ENCODE results near the gene PFN2. TPM values are rescaled to one million over a fixed set of nuclear protein-coding genes. Genes with fewer than 3 reads are reported as not detected.
"Not testable (repeated sequence)": the region's sequence is repeated elsewhere in the genome, so short reads cannot be mapped to it uniquely, and the experiment has no call there.

Gene PFN2
- total RNA-seq, 1 donor from 2014 or later: 265 TPM

- DNase-seq (ENCODE audit: low read depth) (no peak), FAIRE-seq (no peak)
- no peaks in the 10 kb centered on the region for H3K27me3 ChIP-seq (ENCODE audit: control insufficient read depth, insufficient read depth, low read length)
- no peak for TF ChIP-seq CTCF (IDR thresholded peaks at IDR 0.05; ENCODE audit: insufficient read depth, low read length, severe bottlenecking)
- no peaks in the 10 kb centered on the region for H3K36me3 ChIP-seq (ENCODE audit: control insufficient read depth, insufficient read depth, low read length)
- H3K4me3 ChIP-seq (ENCODE audit: low read depth, low read length): no peak overlapping the region
Measured at GRCh38 chr3:149942409-149942808, 28.3 kb downstream of the PFN2 start.

- Histone ChIP-seq H3K36me3 (ENCODE audit: control insufficient read depth, insufficient read depth, low read length) (no peaks in the 10 kb centered on the region), H3K4me3 (ENCODE audit: low read depth, low read length) (no peak overlapping the region), H3K27me3 (ENCODE audit: control insufficient read depth, insufficient read depth, low read length) (no peaks in the 10 kb centered on the region)
- FAIRE-seq: no peak
- TF ChIP-seq CTCF (IDR thresholded peaks at IDR 0.05; ENCODE audit: insufficient read depth, low read length, severe bottlenecking): no peak
- no peak for DNase-seq (ENCODE audit: low read depth)
Measured at GRCh38 chr3:149941946-149942345, 28.7 kb downstream of the PFN2 start.

GRCh38 chr3:149941186-149941585 lies 29.5 kb downstream of the PFN2 start:
- no peak for DNase-seq (ENCODE audit: low read depth)
- FAIRE-seq: no peak
- no peak for TF ChIP-seq CTCF (IDR thresholded peaks at IDR 0.05; ENCODE audit: insufficient read depth, low read length, severe bottlenecking)

GRCh38 chr3:149938392-149939055 lies 32.2 kb downstream of the PFN2 start:
- DNase-seq (ENCODE audit: low read depth); H3K27me3 ChIP-seq (ENCODE audit: control insufficient read depth, insufficient read depth, low read length); FAIRE-seq; H3K36me3 ChIP-seq (ENCODE audit: control insufficient read depth, insufficient read depth, low read length); H3K4me3 ChIP-seq (ENCODE audit: low read depth, low read length): not testable (repeated sequence)

More at GRCh38 chr3:149941186-149941585, 29.5 kb downstream of the PFN2 start:
- no peaks in the 10 kb centered on the region for H3K36me3 ChIP-seq (ENCODE audit: control insufficient read depth, insufficient read depth, low read length)
- H3K27me3 ChIP-seq (ENCODE audit: control insufficient read depth, insufficient read depth, low read length): no peaks in the 10 kb centered on the region
- no peak overlapping the region for H3K4me3 ChIP-seq (ENCODE audit: low read depth, low read length)

GRCh38 chr3:149936812-149937230 lies 33.9 kb downstream of the PFN2 start:
- FAIRE-seq (no peak), DNase-seq (ENCODE audit: low read depth) (peak; percentile 51)
- no peaks in the 10 kb centered on the region for H3K27me3 ChIP-seq (ENCODE audit: control insufficient read depth, insufficient read depth, low read length)
- TF ChIP-seq CTCF (IDR thresholded peaks at IDR 0.05; ENCODE audit: insufficient read depth, low read length, severe bottlenecking): peak; percentile 77
- H3K4me3 ChIP-seq (ENCODE audit: low read depth, low read length): no peak overlapping the region
- H3K36me3 ChIP-seq (ENCODE audit: control insufficient read depth, insufficient read depth, low read length): no peaks in the 10 kb centered on the region

- H3K27me3 ChIP-seq (ENCODE audit: control insufficient read depth, insufficient read depth, low read length): no peaks in the 10 kb centered on the region
- H3K4me3 ChIP-seq (ENCODE audit: low read depth, low read length): no peak overlapping the region
- no peaks in the 10 kb centered on the region for H3K36me3 ChIP-seq (ENCODE audit: control insufficient read depth, insufficient read depth, low read length)
- no peak for TF ChIP-seq CTCF (IDR thresholded peaks at IDR 0.05; ENCODE audit: insufficient read depth, low read length, severe bottlenecking)
- DNase-seq (ENCODE audit: low read depth) (peak; percentile 39), FAIRE-seq (no peak)
Measured at GRCh38 chr3:149934524-149934923, 36.2 kb downstream of the PFN2 start.

All from bronchial epithelial cell (primary cell).